Activated CD8-positive, alpha-beta memory T cell treated with anti-CD3 and anti-CD28 coated beads, Interleukin-2, amount 50 U/mL, for 1 hour (primary cell): ENCODE measurements around the gene ARG2.
A peak's percentile ranks its signal among the peaks of the same experiment; 100 is the strongest.

Source experiments
- DNase-seq: peaks from one replicate; pipeline ENCODE4 v3.0.0-alpha.2; 2020; ENCODE audit errors: extremely low read depth

The ARG2 gene

DNA sequence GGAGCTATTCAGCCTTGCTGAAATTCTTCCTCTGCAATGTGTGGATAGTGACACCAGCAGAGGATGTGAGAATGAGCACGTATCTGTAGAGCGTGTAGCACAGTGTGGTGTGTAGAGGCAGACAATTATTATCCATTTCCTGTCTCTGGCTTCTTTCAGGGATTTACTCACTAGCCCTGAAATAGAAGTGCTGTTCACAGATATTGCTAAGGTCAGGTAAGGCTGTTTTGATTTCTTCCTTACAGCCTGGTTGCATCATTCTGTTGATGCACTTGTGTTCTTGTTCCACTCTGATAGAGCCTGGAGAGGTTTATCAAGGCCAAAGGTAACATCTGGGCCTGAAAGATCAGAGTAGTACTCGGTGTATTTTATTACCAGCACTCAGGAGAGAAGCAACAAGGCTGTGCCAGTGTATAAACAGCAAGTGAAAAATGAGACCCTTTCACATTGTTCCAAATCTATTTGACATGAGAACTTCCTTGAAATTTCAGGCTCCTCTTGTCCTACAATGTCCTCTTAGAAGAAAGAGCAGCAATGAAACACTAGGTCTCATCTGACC lies 16.7 kb downstream of the ARG2 start:
- no peak for DNase-seq

DNA sequence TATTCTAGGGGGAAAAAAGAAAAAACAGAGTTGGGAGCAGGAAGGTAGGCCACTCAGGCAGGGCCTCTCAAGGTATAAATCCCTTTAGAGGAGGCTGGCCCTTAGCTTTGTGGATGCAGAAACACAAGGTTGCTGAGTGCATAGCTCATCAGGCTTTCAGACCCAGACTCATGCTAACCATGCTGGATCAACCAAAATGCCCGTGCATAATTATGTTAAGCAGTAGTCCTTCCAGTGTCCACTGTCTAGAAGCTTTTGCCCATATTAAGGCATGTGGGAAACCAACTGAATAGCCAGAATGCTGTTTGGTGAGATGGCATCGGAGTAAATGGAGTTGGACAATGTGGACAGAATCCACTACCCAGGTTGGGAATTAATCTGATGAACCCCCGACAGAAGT lies 18.9 kb downstream of the ARG2 start:
- DNase-seq = no peak

DNA sequence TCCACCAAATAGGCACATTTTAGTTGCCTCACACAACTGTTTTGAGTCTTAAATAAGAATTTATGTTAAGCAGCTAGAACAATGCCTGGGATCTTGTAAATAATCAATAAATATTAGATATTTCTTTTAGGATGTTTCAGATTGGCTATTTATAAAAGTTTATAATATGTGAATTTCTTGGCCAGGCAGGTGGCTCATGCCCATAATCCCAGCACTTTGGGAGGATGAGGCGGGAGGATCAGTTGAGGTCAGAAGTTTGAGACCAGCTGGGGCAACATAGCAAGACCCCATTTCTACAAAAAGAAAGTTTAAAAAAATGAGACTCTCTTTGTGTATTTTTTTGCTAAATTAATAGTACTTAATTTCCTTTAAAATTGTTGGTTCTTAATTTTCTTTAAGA lies 21.8 kb downstream of the ARG2 start:
- no peak for DNase-seq

- no peak for DNase-seq
These were observed 22.4 kb downstream of the ARG2 start for GRCh38 chr14:67641902-67642749.

GRCh38 chr14:67643713-67644112 lies 24.0 kb downstream of the ARG2 start:
- DNase-seq = no peak

DNA sequence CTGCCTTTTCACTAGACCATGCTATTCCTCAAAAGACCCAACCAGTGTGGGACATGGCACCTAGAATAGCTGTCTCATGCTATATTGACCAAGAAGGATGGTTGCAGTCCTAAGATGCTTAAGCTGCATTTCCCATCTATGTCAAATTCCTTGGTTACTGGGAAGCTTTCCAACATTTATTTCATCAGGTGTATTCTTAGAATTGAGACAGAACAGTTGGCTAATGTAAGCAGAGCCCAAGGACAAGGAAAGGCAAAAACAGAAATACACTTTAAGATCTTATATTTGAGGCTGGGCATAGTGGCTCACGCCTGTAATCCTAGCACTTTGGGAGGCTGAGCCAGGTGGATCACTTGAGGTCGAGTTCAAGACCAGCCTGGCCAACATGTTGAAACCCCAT lies 24.7 kb downstream of the ARG2 start:
- no peak for DNase-seq

DNA sequence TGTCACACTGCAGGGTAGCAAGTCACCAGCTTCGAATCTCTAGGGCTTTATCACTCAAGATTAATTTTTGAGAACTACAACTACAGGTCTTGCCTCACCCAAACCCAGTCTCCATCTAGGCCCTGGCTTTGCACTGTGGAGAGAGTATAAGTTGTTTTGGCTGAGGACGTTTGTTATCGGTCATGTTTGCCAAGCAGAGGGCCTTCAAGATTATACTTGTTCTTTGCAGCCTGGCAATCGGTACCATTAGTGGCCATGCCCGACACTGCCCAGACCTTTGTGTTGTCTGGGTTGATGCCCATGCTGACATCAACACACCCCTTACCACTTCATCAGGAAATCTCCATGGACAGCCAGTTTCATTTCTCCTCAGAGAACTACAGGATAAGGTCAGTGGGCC lies 25.7 kb downstream of the ARG2 start:
- no peak for DNase-seq

- DNase-seq = no peak
These were observed 26.4 kb downstream of the ARG2 start for GRCh38 chr14:67646131-67646530.

DNA sequence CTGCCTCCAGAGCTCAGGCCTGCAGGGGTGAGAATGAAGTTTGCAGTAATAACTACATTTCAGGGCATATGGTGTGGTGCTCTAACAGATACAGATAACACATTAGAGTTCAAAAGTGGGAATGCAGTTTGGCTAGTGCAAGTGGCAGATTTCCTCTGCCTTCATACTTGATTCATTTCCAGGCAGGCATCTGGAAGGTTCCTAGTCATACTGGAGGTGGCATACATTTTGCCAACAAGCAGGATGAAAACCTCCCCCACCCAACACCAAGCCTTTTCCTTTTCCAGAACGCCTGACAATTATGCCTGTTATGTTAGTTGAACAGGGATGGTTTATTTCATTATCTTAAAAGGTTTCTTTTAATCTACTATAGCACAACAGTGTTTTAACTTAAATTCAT lies 30.4 kb downstream of the ARG2 start:
- no peak for DNase-seq

- no peak for DNase-seq
These were observed 31.0 kb downstream of the ARG2 start for GRCh38 chr14:67650694-67651093.

DNA sequence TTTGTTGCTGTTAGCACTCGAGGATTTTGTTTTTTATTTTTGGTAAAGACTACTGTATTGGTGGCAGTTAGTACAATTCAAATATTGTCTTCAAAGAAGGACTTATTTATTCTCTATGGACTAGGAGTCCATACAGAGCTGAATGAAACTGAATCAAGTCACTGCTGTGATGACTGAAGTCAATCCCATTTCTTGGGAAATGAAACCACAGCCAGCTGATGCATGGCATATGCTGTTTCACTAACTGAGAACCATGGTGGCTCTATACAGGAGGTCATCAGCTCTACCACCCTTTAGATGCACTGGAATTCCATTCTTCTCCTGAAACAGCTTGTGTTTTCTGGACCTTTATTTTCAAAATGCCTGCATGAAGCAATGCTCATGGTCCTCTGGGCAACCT lies 32.5 kb downstream of the ARG2 start:
- no peak for DNase-seq

GRCh38 chr14:67653651-67654280 lies 34.0 kb downstream of the ARG2 start:
- no peak for DNase-seq

- no peak for DNase-seq
These were observed 43.9 kb downstream of the ARG2 start for GRCh38 chr14:67663633-67664032.

DNA sequence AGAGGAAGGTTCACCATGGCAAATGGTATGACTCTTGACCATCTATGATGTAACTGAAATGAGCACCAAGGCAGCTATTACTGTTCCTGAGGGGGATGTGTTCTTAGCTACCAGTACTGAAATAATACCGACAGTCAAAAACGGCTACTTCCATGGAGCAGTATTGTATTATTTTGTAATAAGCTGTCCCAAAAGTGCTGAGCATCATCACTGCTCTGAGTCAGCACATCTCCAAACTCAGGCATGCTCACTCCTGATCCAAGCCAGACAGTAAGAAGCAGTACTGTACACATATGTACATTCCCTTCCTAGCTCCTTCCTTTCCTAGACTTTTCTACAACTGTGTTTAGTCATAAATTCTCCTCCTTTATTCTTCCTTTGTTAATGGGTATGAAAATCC lies 46.1 kb downstream of the ARG2 start:
- no peak for DNase-seq

GRCh38 chr14:67666750-67667449 lies 47.2 kb downstream of the ARG2 start:
- peak; percentile 17 for DNase-seq

DNA sequence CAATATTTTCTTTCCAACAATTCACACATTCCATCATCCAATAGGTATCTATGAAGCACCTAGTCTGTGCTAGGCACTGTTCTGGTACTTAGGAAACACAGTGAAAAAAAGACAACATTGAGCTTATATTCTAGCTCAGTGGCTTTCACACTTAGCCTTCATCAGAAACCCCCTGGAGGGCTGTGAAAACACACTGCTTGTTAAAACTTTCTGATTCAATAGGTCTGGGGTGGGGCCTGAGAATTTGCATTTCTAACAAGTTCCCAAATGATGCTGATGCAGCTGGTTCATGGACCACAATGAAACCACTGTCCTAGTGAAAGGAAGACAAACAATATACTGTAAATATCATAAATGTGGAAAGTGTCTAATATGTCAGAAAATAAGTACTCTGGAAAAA lies 48.8 kb downstream of the ARG2 start:
- DNase-seq = no peak

DNA sequence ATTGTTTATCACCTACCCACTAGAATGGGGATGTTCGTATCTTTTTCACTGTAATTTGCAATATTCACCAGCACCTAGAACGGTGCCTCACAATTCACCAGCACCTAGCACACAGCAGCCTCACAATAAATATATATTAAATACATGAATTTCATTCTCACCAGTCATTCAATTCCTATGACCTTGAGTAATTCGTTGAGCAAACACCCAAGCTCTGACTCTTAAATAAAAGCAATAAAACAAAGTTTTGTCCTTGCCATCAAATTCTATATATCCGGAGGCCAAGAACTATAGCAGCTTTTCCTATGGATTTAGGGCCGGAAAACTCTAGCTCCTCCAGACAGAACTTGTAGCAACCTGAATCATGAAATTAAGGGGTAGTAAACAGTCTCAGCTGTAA lies 53.7 kb downstream of the ARG2 start:
- DNase-seq = no peak

DNA sequence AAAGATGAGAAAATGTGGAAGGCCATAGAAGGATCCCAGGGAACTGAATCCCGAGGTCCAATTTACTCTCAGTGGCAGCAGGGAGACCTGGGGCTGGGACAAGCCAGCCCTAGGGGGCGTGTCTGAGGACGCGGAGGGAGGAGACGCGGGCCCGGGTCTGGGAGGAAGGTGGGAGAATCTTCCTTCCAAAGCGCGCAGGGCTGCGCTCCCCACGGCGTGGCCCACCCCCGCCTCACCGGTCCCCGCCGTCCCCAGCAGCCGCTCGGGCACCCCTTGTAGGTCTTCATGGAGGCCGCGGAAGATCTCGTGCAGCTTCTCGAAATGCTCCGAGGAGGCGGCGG lies 54.4 kb downstream of the ARG2 start:
- no peak for DNase-seq

DNA sequence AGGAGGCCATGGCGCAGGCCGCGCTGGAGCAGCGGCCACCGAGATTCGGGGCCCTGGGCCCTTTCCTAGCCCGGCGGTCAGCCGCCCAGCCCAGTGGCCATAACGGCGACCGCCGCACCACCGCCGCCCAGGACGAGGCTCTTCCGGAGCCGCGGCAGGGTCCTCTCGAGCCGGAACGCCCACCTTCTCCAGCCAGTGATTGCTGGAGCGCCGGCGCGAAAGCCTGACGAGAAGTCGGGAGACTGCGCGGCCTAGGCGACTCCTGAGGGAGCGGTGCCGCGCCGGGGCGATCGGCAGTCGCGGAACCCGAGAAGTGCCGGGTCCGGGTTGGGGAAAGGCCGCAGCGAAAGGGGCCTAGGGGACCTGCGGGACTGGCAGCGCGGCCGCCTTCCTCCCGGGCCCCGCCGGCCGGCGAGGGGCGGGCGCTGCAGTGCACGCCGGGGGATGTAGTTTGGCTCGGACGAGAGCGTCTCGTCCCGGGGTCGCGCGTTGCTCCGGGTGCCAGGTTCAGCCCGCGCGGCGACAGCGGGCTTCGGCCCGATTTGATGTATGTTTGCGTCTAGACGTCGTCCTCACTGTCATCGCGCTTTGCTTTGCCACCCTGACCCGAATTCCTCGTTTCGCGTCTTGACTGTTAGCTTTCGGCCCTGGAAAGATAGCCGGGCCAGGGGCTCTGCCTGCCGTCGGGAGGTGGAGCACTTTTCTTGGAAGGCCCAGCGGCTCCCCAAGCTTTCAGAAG lies 54.9 kb downstream of the ARG2 start, which contains the start of gene VTI1B:
VTI1B (minus strand) TSS at position 153 of the 739 bp plus-strand sequence; CDS start at position 10, 143 bp downstream.
- peak; percentile 38 for DNase-seq

GRCh38 chr14:67675219-67675582 lies 55.5 kb downstream of the ARG2 start:
- no peak for DNase-seq

- DNase-seq = no peak
These were observed 59.3 kb downstream of the ARG2 start for GRCh38 chr14:67679006-67679405.

DNA sequence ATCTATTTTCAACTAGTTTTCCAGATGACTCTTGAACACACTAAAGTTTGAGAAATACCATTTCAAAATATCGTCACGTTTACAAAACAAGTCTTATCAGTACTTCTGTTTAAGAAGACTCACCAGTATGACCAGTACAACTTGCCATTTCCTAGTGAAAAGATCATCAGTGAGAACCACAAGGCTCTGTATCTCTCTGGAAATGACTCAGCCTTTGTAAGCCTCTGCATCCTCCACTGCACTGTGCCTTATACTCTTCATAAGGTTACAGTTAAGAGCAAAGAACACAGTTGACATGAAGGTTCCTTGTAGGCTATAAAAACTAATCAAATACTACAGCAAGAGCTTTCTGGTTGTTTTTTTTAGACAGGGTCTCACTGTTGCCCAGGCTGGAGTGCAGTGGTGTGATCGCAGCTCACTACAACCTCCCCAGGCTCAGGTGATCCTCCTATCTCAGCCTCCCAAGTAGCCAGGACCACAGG lies 60.4 kb downstream of the ARG2 start:
- DNase-seq = no peak
